ENCODE data around the gene SLC4A11. TPM values are rescaled to one million over a fixed set of nuclear protein-coding genes. Genes with fewer than 3 reads are reported as not detected.
A peak's percentile ranks its signal among the peaks of the same experiment; 100 is the strongest.
"Not testable (repeated sequence)": the region's sequence is repeated elsewhere in the genome, so short reads cannot be mapped to it uniquely, and the experiment has no call there.

Gene SLC4A11
- total and polyA plus RNA-seq, 2 experiments from 2014 or later, result 14.8 to 17.1 TPM

GRCh38 chr20:3221398-3222226 lies 17.4 kb downstream of the SLC4A11 start (continued):
- TF ChIP-seq ZNF462 (CRISPR knock-in tag; IDR thresholded peaks at IDR 0.05), result no peak

- H3K36me3 ChIP-seq (ENCODE audit: insufficient read depth), result peaks cover 17% of the 10 kb centered on the region
- TF ChIP-seq CTCF (conservative IDR thresholded peaks at IDR 0.05; ENCODE audit: low read depth in 2 of 2) (peak; percentile 90 to 95), CREB1 (CRISPR knock-in tag; IDR thresholded peaks at IDR 0.05; ENCODE audit: low read depth) (no peak), POLR2AphosphoS5 (IDR thresholded peaks at IDR 0.05; ENCODE audit: low read depth) (0 out of 2 replicates have a peak, but pooled peaks have one; percentile 32), EZH2phosphoT487 (IDR thresholded peaks at IDR 0.05; ENCODE audit: unreplicated experiment) (no peak)
- H3K27me3 Mint-ChIP-seq (ENCODE audit: insufficient read depth, low read depth, poor library complexity), result no peaks in the 10 kb centered on the region
- H3K4me1 ChIP-seq (ENCODE audit: insufficient read depth), result no peaks in the 10 kb centered on the region
- H3K9me2 ChIP-seq (ENCODE audit: insufficient read depth), result no peaks in the 10 kb centered on the region
- H3K27ac Mint-ChIP-seq, result no peak overlapping the region
- no peaks in the 10 kb centered on the region for H3K9me3 Mint-ChIP-seq
- H3K4me3 ChIP-seq, result no peak overlapping the region
- DNase-seq (ENCODE audit: low spot score) (peak; percentile 88), ATAC-seq (peak; percentile 97)
- no peaks in the 10 kb centered on the region for H3K27me3 ChIP-seq (ENCODE audit: insufficient read depth)
- peaks cover 47% of the 10 kb centered on the region for H3K36me3 Mint-ChIP-seq (ENCODE audit: low read depth)
- no peak overlapping the region for H2AFZ ChIP-seq
- H3K79me2 ChIP-seq (replicated peaks; ENCODE audit: insufficient read depth), result no peaks in the 10 kb centered on the region
- peaks cover 9% of the 10 kb centered on the region; the same call in 1 of the 2 replicates for H3F3A ChIP-seq (replicated peaks; ENCODE audit: low read depth)
- H3K4me2 ChIP-seq, result 0 out of 2 replicates have a peak overlapping the region, but pooled peaks have one; percentile 32
- H4K20me1 ChIP-seq (replicated peaks; ENCODE audit: insufficient read depth), result peaks cover 9% of the 10 kb centered on the region; the same call in 1 of the 2 replicates
- no peak overlapping the region for H3K27ac ChIP-seq (ENCODE audit: low read depth)
- peaks cover 5% of the 10 kb centered on the region; the same call in 1 of the 3 replicates for H3K4me1 Mint-ChIP-seq
- no peak overlapping the region for H3K4me3 Mint-ChIP-seq
Measured at GRCh38 chr20:3218307-3218988, 20.5 kb downstream of the SLC4A11 start.

GRCh38 chr20:3215359-3215917 lies 23.6 kb downstream of the SLC4A11 start:
- H3K27ac Mint-ChIP-seq; H3K4me3 Mint-ChIP-seq; H3K9me3 Mint-ChIP-seq; H3F3A ChIP-seq (replicated peaks; ENCODE audit: low read depth); H3K9me2 ChIP-seq (ENCODE audit: insufficient read depth); H3K4me1 Mint-ChIP-seq; H3K4me1 ChIP-seq (ENCODE audit: insufficient read depth); DNase-seq (ENCODE audit: low spot score); H3K27me3 ChIP-seq (ENCODE audit: insufficient read depth); H3K27ac ChIP-seq (ENCODE audit: low read depth); H3K27me3 Mint-ChIP-seq (ENCODE audit: insufficient read depth, low read depth, poor library complexity); H2AFZ ChIP-seq; H3K4me2 ChIP-seq; H3K4me3 ChIP-seq; ATAC-seq: not testable (repeated sequence)
- Histone ChIP-seq H3K36me3 (ENCODE audit: insufficient read depth) (peaks cover 11% of the 10 kb centered on the region), H4K20me1 (replicated peaks; ENCODE audit: insufficient read depth) (peaks cover 18% of the 10 kb centered on the region), H3K79me2 (replicated peaks; ENCODE audit: insufficient read depth) (peaks cover 17% of the 10 kb centered on the region)
- H3K36me3 Mint-ChIP-seq (ENCODE audit: low read depth), result peaks cover 38% of the 10 kb centered on the region

All from GM23338 (cell line).